MM.1S (cell line): ENCODE data around the gene FMNL1.

Experiments used
- EZH2 ChIP-seq: fragments of 300-600 bp; sonication (generic); optimal IDR thresholded peaks from 2 replicates; pipeline ENCODE3; 2017; ENCODE audit warnings: low read depth, mild to moderate bottlenecking, antibody characterized with exemption, low read length, mixed read lengths
- EZH2phosphoT487 ChIP-seq: fragments of 300-600 bp; sonication (generic); IDR thresholded peaks from 2 replicates; pipeline ENCODE4 v1.6.1; 2018; ENCODE audit warnings: antibody characterized with exemption, low read length
- TF ChIP-seq, protein P1 (sequence below): fragments of 300-600 bp; sonication (generic); IDR thresholded peaks from 2 replicates; pipeline ENCODE4 v1.5.1; 2016; ENCODE audit warnings: antibody characterized with exemption, low read length, mixed read lengths

DNA sequence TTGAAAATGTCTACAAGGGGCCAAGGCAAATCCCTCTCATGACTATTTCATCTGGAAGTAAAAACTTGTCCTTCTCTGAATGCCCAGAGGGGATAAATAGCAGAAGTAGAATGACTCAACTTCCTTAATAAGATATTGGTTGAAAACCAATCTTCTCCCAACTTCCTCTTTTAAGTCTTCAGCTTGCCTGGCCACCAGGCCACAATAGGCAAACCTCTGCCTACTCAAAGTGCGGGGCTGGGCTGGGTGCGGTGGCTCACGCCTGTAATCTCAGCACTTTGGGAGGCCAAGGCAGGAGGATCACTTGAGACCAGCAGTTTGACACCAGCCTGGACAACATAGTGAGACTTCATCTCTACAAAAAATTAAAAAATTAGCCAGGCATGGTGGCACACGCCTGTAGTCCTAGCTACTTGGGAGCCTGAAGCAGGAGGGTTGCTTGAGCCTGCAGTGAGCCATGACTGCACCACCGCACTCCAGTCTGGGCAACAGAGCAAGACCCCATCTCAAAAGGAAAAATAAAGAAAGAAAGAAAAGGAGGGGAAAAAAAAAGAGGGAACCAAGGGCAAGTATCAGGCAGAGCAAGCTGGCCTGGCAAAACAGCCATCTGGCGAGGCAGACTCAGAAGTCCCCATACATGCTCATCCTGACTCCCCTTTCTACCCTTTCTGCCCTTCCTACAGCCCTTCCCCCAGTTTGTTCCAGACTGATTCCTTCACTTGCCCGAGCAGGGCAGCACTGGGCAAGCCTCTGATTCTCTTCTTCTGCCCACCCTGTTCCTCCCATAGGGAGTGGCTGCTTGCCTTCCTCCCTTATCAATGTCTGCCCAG lies 74.5 kb downstream of the FMNL1 start:
- TF ChIP-seq, protein P1, sequence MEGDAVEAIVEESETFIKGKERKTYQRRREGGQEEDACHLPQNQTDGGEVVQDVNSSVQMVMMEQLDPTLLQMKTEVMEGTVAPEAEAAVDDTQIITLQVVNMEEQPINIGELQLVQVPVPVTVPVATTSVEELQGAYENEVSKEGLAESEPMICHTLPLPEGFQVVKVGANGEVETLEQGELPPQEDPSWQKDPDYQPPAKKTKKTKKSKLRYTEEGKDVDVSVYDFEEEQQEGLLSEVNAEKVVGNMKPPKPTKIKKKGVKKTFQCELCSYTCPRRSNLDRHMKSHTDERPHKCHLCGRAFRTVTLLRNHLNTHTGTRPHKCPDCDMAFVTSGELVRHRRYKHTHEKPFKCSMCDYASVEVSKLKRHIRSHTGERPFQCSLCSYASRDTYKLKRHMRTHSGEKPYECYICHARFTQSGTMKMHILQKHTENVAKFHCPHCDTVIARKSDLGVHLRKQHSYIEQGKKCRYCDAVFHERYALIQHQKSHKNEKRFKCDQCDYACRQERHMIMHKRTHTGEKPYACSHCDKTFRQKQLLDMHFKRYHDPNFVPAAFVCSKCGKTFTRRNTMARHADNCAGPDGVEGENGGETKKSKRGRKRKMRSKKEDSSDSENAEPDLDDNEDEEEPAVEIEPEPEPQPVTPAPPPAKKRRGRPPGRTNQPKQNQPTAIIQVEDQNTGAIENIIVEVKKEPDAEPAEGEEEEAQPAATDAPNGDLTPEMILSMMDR: no peak
- no peak for TF ChIP-seq EZH2
- no peak for TF ChIP-seq EZH2phosphoT487
